Neural progenitor cell (in vitro differentiated cells): ENCODE results near the gene PRODH2. TPM values are rescaled to one million over a fixed set of nuclear protein-coding genes. Genes with fewer than 3 reads are reported as not detected.

Source experiments
- DNase-seq: peaks from one replicate; pipeline ENCODE4 v3.0.0-alpha.2; 2016; ENCODE audit warnings: low spot score
- H2AFZ ChIP-seq: fragments of 200-600 bp; sonication (generic); replicated peaks from 2 replicates; pipeline ENCODE4 v1.6.1; 2016; ENCODE audit warnings: antibody characterized with exemption
- H3F3A ChIP-seq: fragments of 200-600 bp; sonication (generic); 2 replicates; pipeline ENCODE4 v1.6.1; 2016; ENCODE audit warnings: antibody characterized with exemption, low read depth
- H3K27ac ChIP-seq: fragments of 200-600 bp; sonication (generic); 2 replicates; pipeline ENCODE4 v1.5.1; 2016; ENCODE audit warnings: mild to moderate bottlenecking
- H3K27me3 ChIP-seq: fragments of 200-600 bp; sonication (generic); 2 replicates; pipeline ENCODE4 v1.6.1; 2016; ENCODE audit warnings: mild to moderate bottlenecking, moderate library complexity
- H3K36me3 ChIP-seq: fragments of 200-600 bp; sonication (generic); 2 replicates; pipeline ENCODE4 v1.5.1; 2016
- H3K4me1 ChIP-seq: fragments of 200-600 bp; sonication (generic); 2 replicates; pipeline ENCODE4 v1.6.1; 2016; ENCODE audit warnings: mixed run types
- H3K4me2 ChIP-seq: fragments of 200-600 bp; sonication (generic); 2 replicates; pipeline ENCODE4 v1.6.1; 2016
- H3K4me3 ChIP-seq: fragments of 200-600 bp; sonication (generic); 2 replicates; pipeline ENCODE4 v1.5.1; 2016
- H3K79me2 ChIP-seq: fragments of 200-600 bp; sonication (generic); 2 replicates; pipeline ENCODE4 v1.6.1; 2016; ENCODE audit warnings: low read depth
- H3K9ac ChIP-seq: fragments of 200-600 bp; sonication (generic); 2 replicates; pipeline ENCODE4 v1.6.1; 2016
- H3K9me3 ChIP-seq: fragments of 200-600 bp; sonication (generic); 2 replicates; pipeline ENCODE4 v1.5.1; 2016; ENCODE audit warnings: low read depth
- H4K20me1 ChIP-seq: fragments of 200-600 bp; sonication (generic); 2 replicates; pipeline ENCODE4 v1.6.1; 2016; ENCODE audit warnings: low read depth
- H3K27ac Mint-ChIP-seq: 3 replicates; pipeline ENCODE4 v1.8.0; 2021; ENCODE audit warnings: mixed read lengths
- H3K27me3 Mint-ChIP-seq: 2 replicates; pipeline ENCODE4 v1.8.0; 2022; ENCODE audit warnings: low read depth, mild to moderate bottlenecking, inconsistent platforms, moderate library complexity, mixed read lengths; ENCODE audit not compliant: insufficient read depth
- H3K36me3 Mint-ChIP-seq: 3 replicates; pipeline ENCODE4 v1.8.0; 2021; ENCODE audit warnings: mixed read lengths
- H3K4me1 Mint-ChIP-seq: 3 replicates; pipeline ENCODE4 v1.8.0; 2021; ENCODE audit warnings: mixed read lengths
- H3K4me3 Mint-ChIP-seq: 3 replicates; pipeline ENCODE4 v1.8.0; 2021; ENCODE audit warnings: mild to moderate bottlenecking, moderate library complexity, mixed read lengths
- H3K9me3 Mint-ChIP-seq: 3 replicates; pipeline ENCODE4 v1.8.0; 2020; ENCODE audit warnings: mixed read lengths
- CTCF ChIP-seq: fragments of 200-600 bp; sonication (generic); IDR thresholded peaks from 2 replicates; pipeline ENCODE4 v1.5.1; 2017; ENCODE audit warnings: antibody characterized with exemption, mild to moderate bottlenecking
- EZH2 ChIP-seq: fragments of 200-600 bp; sonication (generic); IDR thresholded peaks from 2 replicates; pipeline ENCODE4 v1.6.1; 2017; ENCODE audit warnings: antibody characterized with exemption, mild to moderate bottlenecking, moderate library complexity
- EZH2phosphoT487 ChIP-seq: fragments of 200-600 bp; sonication (generic); IDR thresholded peaks from 2 replicates; pipeline ENCODE4 v1.6.1; 2017; ENCODE audit warnings: antibody characterized with exemption
- total RNA-seq: library from RNA; depleted of rRNA; stranded (reverse); fragments of >200 nt; gene quantifications from 2 replicates; pipeline ENCODE4 v1.2.3, GENCODE V29; 2015; ENCODE audit warnings: low replicate concordance

The PRODH2 gene
- total RNA-seq, 1 donor from 2014 or later: not detected

- Mint-ChIP-seq H3K27ac (no peak overlapping the region), H3K4me3 (peak overlapping the region; percentile 70), H3K9me3 (peaks cover 5% of the 10 kb centered on the region), H3K27me3 (peaks cover 61% of the 10 kb centered on the region), H3K36me3 (no peaks in the 10 kb centered on the region), H3K4me1 (peaks cover 15% of the 10 kb centered on the region)
- Histone ChIP-seq H3K9ac (no peak overlapping the region), H3K27ac (no peak overlapping the region), H3K4me3 (no peak overlapping the region), H3K4me2 (peak overlapping the region; percentile 59), H3F3A (peaks cover 7% of the 10 kb centered on the region), H3K4me1 (peaks cover 8% of the 10 kb centered on the region), H3K79me2 (no peaks in the 10 kb centered on the region), H4K20me1 (peaks cover 17% of the 10 kb centered on the region), H2AFZ (no peak overlapping the region), H3K36me3 (no peaks in the 10 kb centered on the region), H3K9me3 (no peaks in the 10 kb centered on the region), H3K27me3 (peaks cover 98% of the 10 kb centered on the region)
- peak; percentile 71 for TF ChIP-seq EZH2phosphoT487
- no peak for TF ChIP-seq CTCF
- peak; percentile 78 for TF ChIP-seq EZH2
- DNase-seq: peak; percentile 35
Measured at GRCh38 chr19:35846038-35846668, 33.5 kb upstream of the PRODH2 start.

GRCh38 chr19:35845215-35846037 is 32.8 kb upstream of the PRODH2 start:
- H3K27ac Mint-ChIP-seq: no peak overlapping the region
- peaks cover 98% of the 10 kb centered on the region for H3K27me3 ChIP-seq
- H3K9ac ChIP-seq: no peak overlapping the region

GRCh38 chr19:35844482-35845214 is 32.0 kb upstream of the PRODH2 start:
- H3K27me3 Mint-ChIP-seq: peaks cover 61% of the 10 kb centered on the region
- no peak for TF ChIP-seq EZH2phosphoT487
- no peak for TF ChIP-seq CTCF
- peak; percentile 74 for TF ChIP-seq EZH2
- Histone ChIP-seq H3K79me2 (no peaks in the 10 kb centered on the region), H3F3A (peaks cover 7% of the 10 kb centered on the region), H3K4me1 (peaks cover 8% of the 10 kb centered on the region), H3K27me3 (peaks cover 100% of the 10 kb centered on the region), H3K27ac (no peak overlapping the region), H2AFZ (no peak overlapping the region), H3K36me3 (no peaks in the 10 kb centered on the region), H3K4me3 (no peak overlapping the region), H3K9me3 (no peaks in the 10 kb centered on the region), H3K9ac (no peak overlapping the region), H3K4me2 (no peak overlapping the region), H4K20me1 (peaks cover 17% of the 10 kb centered on the region)
- H3K4me3 Mint-ChIP-seq: peak overlapping the region; percentile 75
- no peak overlapping the region for H3K27ac Mint-ChIP-seq
- H3K9me3 Mint-ChIP-seq: peaks cover 5% of the 10 kb centered on the region
- DNase-seq: no peak
- no peaks in the 10 kb centered on the region for H3K36me3 Mint-ChIP-seq
- peaks cover 15% of the 10 kb centered on the region for H3K4me1 Mint-ChIP-seq

More at GRCh38 chr19:35845215-35846037, 32.8 kb upstream of the PRODH2 start:
- Histone ChIP-seq H3K79me2 (no peaks in the 10 kb centered on the region), H3K27ac (no peak overlapping the region), H4K20me1 (peaks cover 17% of the 10 kb centered on the region), H3K36me3 (no peaks in the 10 kb centered on the region), H3K4me3 (no peak overlapping the region), H3F3A (peaks cover 7% of the 10 kb centered on the region), H3K9me3 (no peaks in the 10 kb centered on the region), H2AFZ (no peak overlapping the region), H3K4me1 (peaks cover 8% of the 10 kb centered on the region), H3K4me2 (peak overlapping the region; percentile 59)
- H3K4me1 Mint-ChIP-seq: peaks cover 15% of the 10 kb centered on the region
- TF ChIP-seq EZH2 (no peak), CTCF (no peak), EZH2phosphoT487 (no peak)
- peaks cover 5% of the 10 kb centered on the region for H3K9me3 Mint-ChIP-seq
- DNase-seq: peak; percentile 49
- H3K36me3 Mint-ChIP-seq: no peaks in the 10 kb centered on the region
- peak overlapping the region; percentile 75 for H3K4me3 Mint-ChIP-seq
- peaks cover 61% of the 10 kb centered on the region for H3K27me3 Mint-ChIP-seq
